Endothelial cell of umbilical vein (primary cell): ENCODE measurements around the gene SLFN14. TPM values are rescaled to one million over a fixed set of nuclear protein-coding genes. Genes with fewer than 3 reads are reported as not detected.

Experiments used
- BruUV-seq: library from RNA; stranded (reverse); fragments of 400-500 nt; replicated peaks from 2 replicates; lab custom pipeline; 2021; lab: Mats Ljungman, UMichigan
- CTCF ChIA-PET: fragments of 300-600, 350-600 bp; sonication (Branson Sonifier 250); formaldehyde crosslinking; loops from one replicate; lab custom pipeline; 2021; ENCODE audit warnings: antibody characterized with exemption, inconsistent platforms; lab: Charles Lee
- POLR2A ChIA-PET: fragments of 300-600, 350-600 bp; sonication (Branson Sonifier 250); formaldehyde crosslinking; loops from one replicate; lab custom pipeline; 2021; ENCODE audit warnings: antibody characterized with exemption, inconsistent platforms; lab: Charles Lee
- DNase-seq: peaks from one replicate; pipeline ENCODE4 v3.0.0-alpha.2; 2011; ENCODE audit warnings: low read depth, low spot score
- FAIRE-seq: peaks from 2 replicates; lab custom pipeline; 2011; peaks lifted over from hg19 to GRCh38; lab: Jason Lieb, UNC
- H2AFZ ChIP-seq: 2 replicates; pipeline ENCODE4 v1.6.0; 2012; ENCODE audit warnings: low read depth, low read length, control low read depth, inconsistent platforms
- H3K27ac ChIP-seq: 2 replicates; pipeline ENCODE4 v1.5.1; 2011; ENCODE audit warnings: low read depth, mild to moderate bottlenecking, control low read depth, low read length, moderate library complexity; ENCODE audit not compliant: insufficient read depth
- H3K27me3 ChIP-seq, 2 experiments: 2 replicates each; pipeline versions ENCODE4 v1.6.0 to v1.6.1; 2011; ENCODE audit warnings: low read length in 2 of 2, mixed read lengths in 1 of 2; ENCODE audit not compliant: control insufficient read depth in 2 of 2, insufficient read depth in 2 of 2
- H3K36me3 ChIP-seq, 2 experiments: 2 replicates in 1 of 2; 3 replicates in 1 of 2; pipeline ENCODE4 v1.5.1; 2011; ENCODE audit warnings: low read length in 2 of 2, mild to moderate bottlenecking in 1 of 2, moderate library complexity in 1 of 2; ENCODE audit not compliant: control insufficient read depth in 2 of 2, insufficient read depth in 2 of 2; ENCODE audit errors: extremely low read depth in 1 of 2
- H3K4me1 ChIP-seq: 3 replicates; pipeline ENCODE4 v1.5.1; 2011; ENCODE audit warnings: mild to moderate bottlenecking, low read length; ENCODE audit not compliant: control insufficient read depth, insufficient read depth; ENCODE audit errors: extremely low read depth
- H3K4me2 ChIP-seq: 2 replicates; pipeline ENCODE4 v1.6.1; 2011; ENCODE audit warnings: low read length, control low read depth, mixed read lengths; ENCODE audit not compliant: insufficient read depth
- H3K4me3 ChIP-seq, 3 experiments: fragments of 200-600 bp in 1 of 3; sonication (generic), shearing (Covaris generic) in 1 of 3; replicated peaks in 1 of 3; 2 replicates each; pipeline ENCODE4 v1.5.1; 2011 to 2016; ENCODE audit warnings: control low read depth in 3 of 3, low read length in 3 of 3, mild to moderate bottlenecking in 2 of 3, inconsistent platforms in 1 of 3, low read depth in 1 of 3, moderate library complexity in 1 of 3; ENCODE audit not compliant: insufficient read depth in 1 of 3
- H3K79me2 ChIP-seq: 2 replicates; pipeline ENCODE4 v1.6.0; 2012; ENCODE audit warnings: low read length, inconsistent platforms; ENCODE audit not compliant: control insufficient read depth, insufficient read depth
- H3K9ac ChIP-seq: replicated peaks from 2 replicates; pipeline ENCODE3; 2011; ENCODE audit warnings: low read length, control low read depth; ENCODE audit not compliant: insufficient read depth; ENCODE audit errors: extremely low read depth
- H3K9me1 ChIP-seq: replicated peaks from 3 replicates; pipeline ENCODE4 v1.6.0; 2011; ENCODE audit warnings: mild to moderate bottlenecking, low read length; ENCODE audit not compliant: control insufficient read depth, insufficient read depth; ENCODE audit errors: extremely low read depth
- H3K9me3 ChIP-seq: replicated peaks from 2 replicates; pipeline ENCODE4 v1.5.1; 2012; ENCODE audit warnings: low read length, inconsistent platforms; ENCODE audit not compliant: control insufficient read depth, insufficient read depth
- H4K20me1 ChIP-seq: replicated peaks from 2 replicates; pipeline ENCODE3; 2011; ENCODE audit warnings: mild to moderate bottlenecking, low read length; ENCODE audit not compliant: control insufficient read depth, insufficient read depth; ENCODE audit errors: extremely low read depth
- CTCF ChIP-seq, 2 donors: IDR thresholded peaks; 1 replicate in 1 of 2; 2 replicates in 1 of 2; pipeline ENCODE4 v1.5.1; 2011; ENCODE audit warnings: low read length in 2 of 2, mild to moderate bottlenecking in 2 of 2, moderate library complexity in 2 of 2, control low read depth in 1 of 2, inconsistent platforms in 1 of 2, low read depth in 1 of 2; ENCODE audit not compliant: insufficient read depth in 1 of 2; ENCODE audit errors: extremely low read depth in 1 of 2
- EZH2 ChIP-seq: IDR thresholded peaks from 2 replicates; pipeline ENCODE4 v1.6.1; 2012; ENCODE audit warnings: borderline replicate concordance, low read depth, mild to moderate bottlenecking, moderate library complexity, low read length, inconsistent platforms; ENCODE audit not compliant: severe bottlenecking
- FOS ChIP-seq: IDR thresholded peaks from 2 replicates; pipeline ENCODE4 v1.6.1; 2011; ENCODE audit warnings: mild to moderate bottlenecking, low read length, moderate library complexity, borderline replicate concordance; ENCODE audit not compliant: insufficient read depth
- GATA2 ChIP-seq: IDR thresholded peaks from 2 replicates; pipeline ENCODE4 v1.7.0; 2011; ENCODE audit warnings: low read depth, mild to moderate bottlenecking, moderate library complexity, mixed read lengths, low read length; ENCODE audit not compliant: insufficient read length, insufficient read depth
- JUN ChIP-seq: IDR thresholded peaks from 2 replicates; pipeline ENCODE4 v1.6.1; 2011; ENCODE audit warnings: borderline replicate concordance, low read depth; ENCODE audit not compliant: insufficient read length, insufficient read depth
- MAX ChIP-seq: IDR thresholded peaks from 2 replicates; pipeline ENCODE4 v1.6.1; 2011; ENCODE audit not compliant: insufficient read depth, insufficient read length
- MYC ChIP-seq: IDR thresholded peaks from one replicate; pipeline ENCODE4 v1.6.1; 2011; ENCODE audit warnings: mild to moderate bottlenecking, low read depth, low read length
- POLR2A ChIP-seq: IDR thresholded peaks from 2 replicates; pipeline ENCODE4 v1.6.1; 2012; ENCODE audit warnings: low read depth, mild to moderate bottlenecking, control low read depth, low read length
- POLR2AphosphoS5 ChIP-seq: IDR thresholded peaks from 2 replicates; pipeline ENCODE4 v1.6.1; 2012; ENCODE audit warnings: low read depth, mild to moderate bottlenecking, control low read depth, low read length, moderate library complexity; ENCODE audit not compliant: insufficient read depth
- dilution Hi-C: fragments of 300-500 bp; cut with MboI; formaldehyde crosslinking; loops from one replicate; pipeline ENCODE4 v1.15.0; 2019; ENCODE audit warnings: low sequenced_read_pairs; ENCODE audit not compliant: extremely low pct_ligation_motif_present
- intact Hi-C: fragments of 100-400 bp; cut with micrococcal nuclease; formaldehyde crosslinking; loops from one replicate; pipeline ENCODE4 v1.10.0; 2022
- polyA plus RNA-seq, 4 experiments: library from polyadenylated mRNA; depleted of rRNA in 3 of 4; stranded (reverse) in 3 of 4; unstranded in 1 of 4; fragments of >200 nt; gene quantifications; 2 replicates each; pipeline versions ENCODE4 v1.2.1 to v1.2.3, GENCODE V29; 2011 to 2012; ENCODE audit warnings: missing spikeins in 1 of 4
- total RNA-seq: library from RNA; stranded (reverse); gene quantifications from 2 replicates; pipeline ENCODE4 v1.2.3, GENCODE V29; 2021

SLFN14 gene
- total and polyA plus RNA-seq, 2 donors (not counting 3 experiments of a cell fraction or from before 2014, with no cell fraction given), result not detected

- no peaks in the 10 kb centered on the region for H3K9me3 ChIP-seq
- H3K27me3 ChIP-seq, result no peaks in the 10 kb centered on the region
- no peak for TF ChIP-seq MYC
- no peak for TF ChIP-seq EZH2
- no peak for TF ChIP-seq MAX
- TF ChIP-seq FOS, result no peak
- no peak for TF ChIP-seq CTCF (IDR thresholded peaks at IDR 0.05; ENCODE audit: extremely low read depth in 1 of 2, insufficient read depth in 1 of 2, low read depth in 1 of 2, low read length in 2 of 2)
- no peak for TF ChIP-seq POLR2A
- TF ChIP-seq POLR2AphosphoS5, result no peak
- no peak for TF ChIP-seq JUN
- TF ChIP-seq GATA2, result no peak
- ChIA-PET POLR2A (interaction anchor here (0.5 to 0.6 kb wide), 2 partner anchors 30 to 462 kb away, joined by 4 to 5 read pairs; no protein-coding TSS in a partner anchor), CTCF (no interaction called here)
- dilution Hi-C loops (loop anchor here (25.0 kb wide), 1 partner anchor 132 kb away; the partner anchor contains the start of gene RASL10B), intact Hi-C loops (no loop called here)
- no peak overlapping the region for H3K4me2 ChIP-seq
- no peak for FAIRE-seq
- peaks cover 9 to 28% of the 10 kb centered on the region in 2 experiments for H3K36me3 ChIP-seq
- no peak overlapping the region for H3K27ac ChIP-seq
- no peak for DNase-seq
- H3K4me3 ChIP-seq, result no peak overlapping the region
- BruUV-seq, result no TSS peak
- H2AFZ ChIP-seq, result no peak overlapping the region
- peaks cover 6% of the 10 kb centered on the region for H3K79me2 ChIP-seq
- H3K4me1 ChIP-seq, result no peaks in the 10 kb centered on the region
- H3K9me1 ChIP-seq, result peaks cover 2% of the 10 kb centered on the region
- no peak overlapping the region for H3K9ac ChIP-seq
- H4K20me1 ChIP-seq, result no peaks in the 10 kb centered on the region
These were observed 45.1 kb upstream of the SLFN14 start for GRCh38 chr17:35605678-35606077.
